Activated naive CD8-positive, alpha-beta T cell treated with anti-CD3 and anti-CD28 coated beads for 36 hours (primary cell): Measurements from ENCODE around the gene CDH19. TPM values are rescaled to one million over a fixed set of nuclear protein-coding genes. Genes with fewer than 3 reads are reported as not detected.

Source experiments
- DNase-seq: peaks from one replicate; pipeline ENCODE4 v3.0.0; 2021
- H3K27ac Mint-ChIP-seq: one replicate; pipeline ENCODE4 v1.8.0; 2022; ENCODE audit warnings: mild to moderate bottlenecking, moderate library complexity, mixed read lengths
- H3K27me3 Mint-ChIP-seq: one replicate; pipeline ENCODE4 v1.8.0; 2022; ENCODE audit warnings: mild to moderate bottlenecking, mixed read lengths
- H3K36me3 Mint-ChIP-seq: one replicate; pipeline ENCODE4 v1.8.0; 2021; ENCODE audit warnings: mild to moderate bottlenecking, mixed read lengths
- H3K4me1 Mint-ChIP-seq: one replicate; pipeline ENCODE4 v1.8.0; 2021; ENCODE audit warnings: mixed read lengths
- H3K4me3 Mint-ChIP-seq: one replicate; pipeline ENCODE4 v1.8.0; 2022; ENCODE audit warnings: mild to moderate bottlenecking, moderate library complexity, mixed read lengths
- H3K9me3 Mint-ChIP-seq: one replicate; pipeline ENCODE4 v1.8.0; 2022; ENCODE audit warnings: mixed read lengths
- total RNA-seq, 2 experiments: library from RNA; stranded (reverse); gene quantifications; one replicate each; pipeline ENCODE4 v1.2.3, GENCODE V29; 2021

The CDH19 gene
- total RNA-seq, 2 experiments from 2014 or later = not detected

- Mint-ChIP-seq H3K27me3 (no peaks in the 10 kb centered on the region), H3K9me3 (peaks cover 1% of the 10 kb centered on the region), H3K36me3 (no peaks in the 10 kb centered on the region), H3K27ac (no peak overlapping the region), H3K4me1 (no peaks in the 10 kb centered on the region), H3K4me3 (no peak overlapping the region)
- no peak for DNase-seq
These were observed 3.7 kb upstream of the CDH19 start for GRCh38 chr18:66607632-66608031.

DNA sequence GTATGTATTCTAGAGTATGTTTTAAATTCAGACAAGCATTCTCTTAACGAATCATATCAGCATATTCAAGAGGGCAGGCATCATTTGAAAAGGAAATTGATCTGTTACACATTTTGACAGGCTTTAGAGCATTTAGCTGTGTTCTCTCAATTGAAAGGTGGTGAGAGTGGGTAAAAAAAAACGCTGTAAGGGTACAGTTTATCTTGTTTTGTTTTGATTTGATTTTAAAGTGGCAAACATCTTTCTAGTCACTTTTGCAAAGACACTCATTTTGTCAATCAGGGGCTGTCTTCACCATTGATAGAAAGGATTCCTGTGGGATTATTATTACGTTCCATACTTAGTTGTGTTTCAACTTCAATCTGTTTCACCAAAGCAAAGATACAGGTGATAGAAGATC is 2.2 kb downstream of the CDH19 start:
- H3K36me3 Mint-ChIP-seq = no peaks in the 10 kb centered on the region
- H3K4me1 Mint-ChIP-seq = no peaks in the 10 kb centered on the region
- no peak for DNase-seq
- H3K27ac Mint-ChIP-seq = no peak overlapping the region
- H3K4me3 Mint-ChIP-seq = no peak overlapping the region
- peaks cover 7% of the 10 kb centered on the region for H3K9me3 Mint-ChIP-seq
- H3K27me3 Mint-ChIP-seq = no peaks in the 10 kb centered on the region

DNA sequence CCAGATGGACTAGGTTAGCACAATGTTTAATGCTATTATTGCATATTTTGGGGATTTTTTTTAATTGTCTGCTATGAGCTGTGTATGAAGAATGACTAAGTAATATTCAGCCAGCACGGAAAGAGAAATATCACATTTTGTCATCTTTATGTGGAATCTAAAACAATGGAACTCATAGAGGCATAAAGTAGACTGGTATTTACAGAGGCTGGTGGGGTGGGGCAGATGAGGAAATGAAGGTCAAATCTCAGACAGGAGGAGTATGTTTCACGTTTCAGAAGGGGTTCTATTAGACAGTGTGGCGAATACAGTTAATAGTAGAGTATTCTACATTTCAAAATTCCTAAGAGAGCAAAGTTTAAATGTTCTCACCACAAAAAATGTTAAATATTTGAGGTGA is 4.7 kb downstream of the CDH19 start:
- peaks cover 14% of the 10 kb centered on the region for H3K9me3 Mint-ChIP-seq
- H3K36me3 Mint-ChIP-seq = no peaks in the 10 kb centered on the region
- H3K4me1 Mint-ChIP-seq = no peaks in the 10 kb centered on the region
- H3K27me3 Mint-ChIP-seq = no peaks in the 10 kb centered on the region
- H3K4me3 Mint-ChIP-seq = no peak overlapping the region
- H3K27ac Mint-ChIP-seq = no peak overlapping the region
- no peak for DNase-seq

- H3K9me3 Mint-ChIP-seq = no peaks in the 10 kb centered on the region
- no peaks in the 10 kb centered on the region for H3K36me3 Mint-ChIP-seq
- no peak overlapping the region for H3K27ac Mint-ChIP-seq
- no peaks in the 10 kb centered on the region for H3K4me1 Mint-ChIP-seq
- DNase-seq = no peak
- H3K27me3 Mint-ChIP-seq = no peaks in the 10 kb centered on the region
- no peak overlapping the region for H3K4me3 Mint-ChIP-seq
These were observed 16.5 kb downstream of the CDH19 start for GRCh38 chr18:66587430-66587829.

- Mint-ChIP-seq H3K4me1 (no peaks in the 10 kb centered on the region), H3K36me3 (no peaks in the 10 kb centered on the region), H3K9me3 (no peaks in the 10 kb centered on the region), H3K27ac (no peak overlapping the region), H3K27me3 (no peaks in the 10 kb centered on the region), H3K4me3 (no peak overlapping the region)
- DNase-seq = no peak
These were observed 21.7 kb downstream of the CDH19 start for GRCh38 chr18:66582211-66582610.

DNA sequence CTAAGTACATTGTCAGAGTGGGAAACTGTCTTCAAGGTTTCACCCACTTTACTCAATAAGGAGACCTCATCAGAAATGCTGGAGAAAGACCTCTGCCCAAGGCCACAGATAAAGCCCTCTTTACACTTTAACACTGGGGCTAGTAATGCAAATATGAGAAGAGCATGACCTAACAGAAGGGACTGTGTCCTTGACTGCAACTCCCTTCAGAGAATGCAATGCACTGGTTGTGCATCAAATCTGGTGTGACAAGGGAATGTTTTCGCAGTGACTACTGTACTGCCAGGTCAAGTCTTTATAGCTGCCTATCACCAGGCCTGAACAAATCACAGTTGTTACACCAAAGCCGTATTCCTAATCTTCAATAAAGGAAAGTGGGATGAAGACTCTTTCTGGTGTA is 28.6 kb downstream of the CDH19 start:
- H3K4me3 Mint-ChIP-seq = no peak overlapping the region
- no peaks in the 10 kb centered on the region for H3K36me3 Mint-ChIP-seq
- H3K4me1 Mint-ChIP-seq = no peaks in the 10 kb centered on the region
- H3K9me3 Mint-ChIP-seq = no peaks in the 10 kb centered on the region
- no peak overlapping the region for H3K27ac Mint-ChIP-seq
- no peak for DNase-seq
- H3K27me3 Mint-ChIP-seq = no peaks in the 10 kb centered on the region

DNA sequence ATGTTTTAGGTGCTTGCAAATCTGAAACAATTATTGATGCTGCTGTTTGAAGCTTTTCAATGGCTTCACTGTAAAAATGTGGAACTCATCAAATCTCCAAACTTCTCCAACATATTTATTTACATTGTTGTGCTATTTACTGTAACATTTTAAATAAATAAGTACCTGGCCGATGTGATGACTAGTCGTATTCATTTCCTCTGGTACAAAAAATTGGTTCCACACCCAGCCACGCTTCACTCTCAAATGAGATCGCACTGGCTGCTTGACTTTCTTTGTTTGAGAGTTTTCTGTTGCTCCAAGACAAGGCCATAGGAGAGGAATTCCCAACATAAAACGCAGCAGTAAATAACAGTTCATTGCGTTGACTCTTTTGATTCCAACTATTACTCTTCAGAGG is 32.0 kb downstream of the CDH19 start:
- H3K9me3 Mint-ChIP-seq = no peaks in the 10 kb centered on the region
- no peak overlapping the region for H3K27ac Mint-ChIP-seq
- DNase-seq = no peak
- H3K36me3 Mint-ChIP-seq = no peaks in the 10 kb centered on the region
- no peak overlapping the region for H3K4me3 Mint-ChIP-seq
- no peaks in the 10 kb centered on the region for H3K27me3 Mint-ChIP-seq
- H3K4me1 Mint-ChIP-seq = no peaks in the 10 kb centered on the region

DNA sequence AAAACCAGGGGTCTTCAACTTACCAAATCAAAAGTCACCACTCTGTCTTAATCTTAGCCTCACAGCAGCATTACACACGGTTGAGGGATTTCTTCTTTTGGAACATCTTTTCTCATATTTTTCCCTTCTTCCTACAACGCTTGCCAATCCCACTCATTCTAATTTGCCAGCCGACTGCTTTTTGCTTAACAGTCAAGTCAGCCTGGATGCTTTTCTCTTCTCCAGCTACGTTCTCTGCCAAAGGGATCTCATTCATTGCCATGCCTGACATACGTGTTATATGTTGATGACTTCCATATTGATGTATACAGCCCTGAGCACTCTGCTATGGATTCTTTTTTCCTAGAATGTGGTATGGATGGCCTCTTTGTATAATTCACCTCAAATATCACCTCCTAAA is 37.3 kb downstream of the CDH19 start:
- no peak overlapping the region for H3K4me3 Mint-ChIP-seq
- H3K9me3 Mint-ChIP-seq = no peaks in the 10 kb centered on the region
- no peak for DNase-seq
- H3K27ac Mint-ChIP-seq = no peak overlapping the region
- H3K36me3 Mint-ChIP-seq = no peaks in the 10 kb centered on the region
- no peaks in the 10 kb centered on the region for H3K27me3 Mint-ChIP-seq
- no peaks in the 10 kb centered on the region for H3K4me1 Mint-ChIP-seq

- Mint-ChIP-seq H3K36me3 (no peaks in the 10 kb centered on the region), H3K9me3 (no peaks in the 10 kb centered on the region), H3K4me3 (no peak overlapping the region), H3K4me1 (no peaks in the 10 kb centered on the region), H3K27ac (no peak overlapping the region), H3K27me3 (no peaks in the 10 kb centered on the region)
- DNase-seq = no peak
These were observed 39.7 kb downstream of the CDH19 start for GRCh38 chr18:66564236-66564635.

GRCh38 chr18:66562279-66562678 is 41.6 kb downstream of the CDH19 start:
- Mint-ChIP-seq H3K27me3 (no peaks in the 10 kb centered on the region), H3K9me3 (no peaks in the 10 kb centered on the region), H3K36me3 (no peaks in the 10 kb centered on the region), H3K27ac (no peak overlapping the region), H3K4me3 (no peak overlapping the region), H3K4me1 (no peaks in the 10 kb centered on the region)
- DNase-seq = no peak

DNA sequence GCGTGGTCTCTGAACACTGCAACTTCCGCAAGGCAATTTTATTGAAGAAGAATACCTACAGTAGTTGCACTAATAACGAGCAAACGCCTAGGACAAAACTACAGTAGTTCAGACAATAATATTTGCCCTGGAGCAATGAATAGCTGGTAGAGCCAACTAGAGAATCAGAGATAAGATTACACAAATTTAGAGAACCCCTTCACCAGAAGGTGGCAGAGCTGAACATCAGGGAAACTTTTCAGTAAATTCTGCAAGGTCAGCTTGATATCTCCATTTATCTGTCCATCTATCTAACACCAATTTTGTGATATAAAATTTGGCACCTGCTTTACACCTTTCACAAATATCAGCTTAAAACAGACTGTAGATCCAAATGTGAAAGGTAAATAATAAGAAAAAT is 43.8 kb downstream of the CDH19 start:
- Mint-ChIP-seq H3K4me3 (no peak overlapping the region), H3K9me3 (no peaks in the 10 kb centered on the region), H3K27me3 (no peaks in the 10 kb centered on the region), H3K27ac (no peak overlapping the region), H3K36me3 (no peaks in the 10 kb centered on the region), H3K4me1 (no peaks in the 10 kb centered on the region)
- no peak for DNase-seq

DNA sequence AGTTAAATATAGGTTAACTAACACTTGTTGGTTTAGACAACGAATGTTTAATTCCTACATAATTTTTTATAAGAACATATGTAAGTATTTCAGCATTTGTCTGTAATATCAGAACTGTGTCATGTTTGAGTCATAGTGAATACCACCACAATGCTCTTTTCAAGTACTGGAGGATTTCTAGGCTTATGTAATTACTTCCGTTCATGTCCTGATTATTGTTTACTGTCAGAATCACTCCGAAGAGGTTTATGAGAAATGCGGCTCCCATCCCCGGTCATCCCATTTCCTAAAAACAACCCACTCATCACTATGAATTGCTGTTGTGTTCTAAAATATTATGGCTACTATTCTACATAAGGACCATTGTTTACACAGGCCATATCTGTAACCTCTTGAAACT is 45.1 kb downstream of the CDH19 start:
- H3K4me1 Mint-ChIP-seq = no peaks in the 10 kb centered on the region
- H3K4me3 Mint-ChIP-seq = no peak overlapping the region
- DNase-seq = no peak
- no peaks in the 10 kb centered on the region for H3K36me3 Mint-ChIP-seq
- no peaks in the 10 kb centered on the region for H3K9me3 Mint-ChIP-seq
- no peak overlapping the region for H3K27ac Mint-ChIP-seq
- no peaks in the 10 kb centered on the region for H3K27me3 Mint-ChIP-seq

GRCh38 chr18:66557091-66557490 is 46.8 kb downstream of the CDH19 start:
- Mint-ChIP-seq H3K9me3 (no peaks in the 10 kb centered on the region), H3K4me1 (no peaks in the 10 kb centered on the region), H3K27ac (no peak overlapping the region), H3K36me3 (no peaks in the 10 kb centered on the region), H3K27me3 (no peaks in the 10 kb centered on the region), H3K4me3 (no peak overlapping the region)
- DNase-seq = no peak

GRCh38 chr18:66555585-66555984 is 48.3 kb downstream of the CDH19 start:
- H3K9me3 Mint-ChIP-seq = no peaks in the 10 kb centered on the region
- no peak overlapping the region for H3K27ac Mint-ChIP-seq
- no peaks in the 10 kb centered on the region for H3K27me3 Mint-ChIP-seq
- H3K4me1 Mint-ChIP-seq = no peaks in the 10 kb centered on the region
- H3K36me3 Mint-ChIP-seq = no peaks in the 10 kb centered on the region
- no peak overlapping the region for H3K4me3 Mint-ChIP-seq
- no peak for DNase-seq

GRCh38 chr18:66553824-66554223 is 50.1 kb downstream of the CDH19 start:
- H3K27me3 Mint-ChIP-seq = no peaks in the 10 kb centered on the region
- no peak overlapping the region for H3K27ac Mint-ChIP-seq
- no peaks in the 10 kb centered on the region for H3K4me1 Mint-ChIP-seq
- no peaks in the 10 kb centered on the region for H3K9me3 Mint-ChIP-seq
- no peaks in the 10 kb centered on the region for H3K36me3 Mint-ChIP-seq
- no peak overlapping the region for H3K4me3 Mint-ChIP-seq
- no peak for DNase-seq

- Mint-ChIP-seq H3K36me3 (no peaks in the 10 kb centered on the region), H3K4me3 (no peak overlapping the region), H3K9me3 (peaks cover 3% of the 10 kb centered on the region), H3K27me3 (no peaks in the 10 kb centered on the region), H3K27ac (no peak overlapping the region), H3K4me1 (no peaks in the 10 kb centered on the region)
- no peak for DNase-seq
These were observed 53.5 kb downstream of the CDH19 start for GRCh38 chr18:66550366-66550765.

GRCh38 chr18:66548747-66549146 is 55.1 kb downstream of the CDH19 start:
- Mint-ChIP-seq H3K4me3 (no peak overlapping the region), H3K9me3 (peaks cover 3% of the 10 kb centered on the region), H3K4me1 (no peaks in the 10 kb centered on the region), H3K27me3 (no peaks in the 10 kb centered on the region), H3K27ac (no peak overlapping the region), H3K36me3 (no peaks in the 10 kb centered on the region)
- no peak for DNase-seq
